Smooth muscle cell (in vitro differentiated cells): ENCODE results near the gene KIF26B. TPM values are rescaled to one million over a fixed set of nuclear protein-coding genes. Genes with fewer than 3 reads are reported as not detected.

ENCODE experiments used
- DNase-seq: peaks from one replicate; lab custom pipeline; 2025; ENCODE audit not compliant: unreplicated experiment; lab: John Stamatoyannopoulos, UW
- H2AFZ ChIP-seq: fragments of 200-600 bp; sonication (generic); 2 replicates; pipeline ENCODE4 v1.6.0; 2016; ENCODE audit warnings: antibody characterized with exemption, low read depth, mild to moderate bottlenecking
- H3F3A ChIP-seq: fragments of 200-600 bp; sonication (generic); 2 replicates; pipeline ENCODE4 v1.6.0; 2017; ENCODE audit warnings: antibody characterized with exemption, low read depth
- H3K27ac ChIP-seq: fragments of 200-600 bp; sonication (generic); 2 replicates; pipeline ENCODE4 v1.5.1; 2016; ENCODE audit warnings: low read depth, mild to moderate bottlenecking
- H3K27me3 ChIP-seq: fragments of 200-600 bp; sonication (generic); 2 replicates; pipeline ENCODE4 v1.6.1; 2016; ENCODE audit warnings: low read depth, mild to moderate bottlenecking
- H3K36me3 ChIP-seq: fragments of 200-600 bp; sonication (generic); 2 replicates; pipeline ENCODE4 v1.5.1; 2016; ENCODE audit warnings: low read depth
- H3K4me1 ChIP-seq: fragments of 200-600 bp; sonication (generic); 2 replicates; pipeline ENCODE4 v1.5.1; 2016; ENCODE audit warnings: low read depth
- H3K4me2 ChIP-seq: fragments of 200-600 bp; sonication (generic); 2 replicates; pipeline ENCODE4 v1.6.0; 2016; ENCODE audit warnings: mild to moderate bottlenecking
- H3K4me3 ChIP-seq: fragments of 200-600 bp; sonication (generic); 2 replicates; pipeline ENCODE4 v1.5.1; 2016; ENCODE audit warnings: mild to moderate bottlenecking
- H3K79me2 ChIP-seq: fragments of 200-600 bp; sonication (generic); 2 replicates; pipeline ENCODE4 v1.6.0; 2016; ENCODE audit warnings: low read depth, mild to moderate bottlenecking
- H3K9ac ChIP-seq: fragments of 200-600 bp; sonication (generic); 2 replicates; pipeline ENCODE4 v1.6.0; 2016; ENCODE audit warnings: low read depth
- H3K9me3 ChIP-seq: fragments of 200-600 bp; sonication (generic); replicated peaks from 2 replicates; pipeline ENCODE4 v1.5.1; 2016; ENCODE audit warnings: low read depth
- H4K20me1 ChIP-seq: fragments of 200-600 bp; sonication (generic); 2 replicates; pipeline ENCODE4 v1.6.0; 2016; ENCODE audit warnings: low read depth
- WGBS: methylation state at CpG from one replicate; pipeline ENCODE4 v1.1.7; 2016; ENCODE audit warnings: low lambda C conversion rate; 5-methylcytosine and 5-hydroxymethylcytosine counted together
- polyA plus RNA-seq: library from polyadenylated mRNA; unstranded; fragments of >200 nt; fragmentation: Nextera tagmentation; extraction: Ambion mirVana; gene quantifications from 2 replicates; pipeline ENCODE4 v1.2.1, GENCODE V29; 2016
- total RNA-seq: library from RNA; depleted of rRNA; stranded (reverse); fragments of >200 nt; gene quantifications from 2 replicates; pipeline ENCODE4 v1.2.3, GENCODE V29; 2014
- TF ChIP-seq, protein P1 (sequence below): fragments of 200-600 bp; sonication (generic); IDR thresholded peaks from 2 replicates; pipeline ENCODE4 v1.5.1; 2017; ENCODE audit warnings: borderline replicate concordance, mild to moderate bottlenecking, antibody characterized with exemption; ENCODE audit not compliant: insufficient read depth, poor library complexity, severe bottlenecking

The KIF26B gene
- total and polyA plus RNA-seq, 2 experiments from 2014 or later = 24.9 to 43.3 TPM

DNA sequence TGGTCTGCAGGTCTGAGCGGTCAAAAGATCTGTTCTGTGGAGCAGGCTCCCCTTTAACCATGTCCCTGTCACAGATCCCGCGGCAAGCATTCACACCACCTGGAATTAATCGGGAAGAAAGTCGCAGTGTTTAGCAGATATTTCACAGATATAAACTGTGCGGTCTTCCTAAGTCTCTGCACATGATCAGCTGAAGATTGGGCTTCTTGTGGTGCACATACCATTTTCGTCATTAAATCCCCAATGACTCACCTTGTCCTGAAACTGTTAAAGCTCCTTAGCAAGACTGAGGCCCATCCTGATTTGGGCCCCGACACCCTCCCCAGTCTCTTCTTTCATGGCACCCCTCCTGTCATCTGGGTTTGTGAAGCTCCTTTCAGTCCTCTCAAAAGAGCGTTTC lies 158.8 kb downstream of the KIF26B start:
- H3K4me1 ChIP-seq = peaks cover 26% of the 10 kb centered on the region
- no peak overlapping the region for H2AFZ ChIP-seq
- H3K36me3 ChIP-seq = no peaks in the 10 kb centered on the region
- H3F3A ChIP-seq = peaks cover 16% of the 10 kb centered on the region
- H3K4me3 ChIP-seq = no peak overlapping the region
- TF ChIP-seq, protein P1, sequence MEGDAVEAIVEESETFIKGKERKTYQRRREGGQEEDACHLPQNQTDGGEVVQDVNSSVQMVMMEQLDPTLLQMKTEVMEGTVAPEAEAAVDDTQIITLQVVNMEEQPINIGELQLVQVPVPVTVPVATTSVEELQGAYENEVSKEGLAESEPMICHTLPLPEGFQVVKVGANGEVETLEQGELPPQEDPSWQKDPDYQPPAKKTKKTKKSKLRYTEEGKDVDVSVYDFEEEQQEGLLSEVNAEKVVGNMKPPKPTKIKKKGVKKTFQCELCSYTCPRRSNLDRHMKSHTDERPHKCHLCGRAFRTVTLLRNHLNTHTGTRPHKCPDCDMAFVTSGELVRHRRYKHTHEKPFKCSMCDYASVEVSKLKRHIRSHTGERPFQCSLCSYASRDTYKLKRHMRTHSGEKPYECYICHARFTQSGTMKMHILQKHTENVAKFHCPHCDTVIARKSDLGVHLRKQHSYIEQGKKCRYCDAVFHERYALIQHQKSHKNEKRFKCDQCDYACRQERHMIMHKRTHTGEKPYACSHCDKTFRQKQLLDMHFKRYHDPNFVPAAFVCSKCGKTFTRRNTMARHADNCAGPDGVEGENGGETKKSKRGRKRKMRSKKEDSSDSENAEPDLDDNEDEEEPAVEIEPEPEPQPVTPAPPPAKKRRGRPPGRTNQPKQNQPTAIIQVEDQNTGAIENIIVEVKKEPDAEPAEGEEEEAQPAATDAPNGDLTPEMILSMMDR = no peak
- H3K27ac ChIP-seq = no peak overlapping the region
- 76% methylated on average over 9 of the region's 9 CpGs for WGBS
- H3K4me2 ChIP-seq = no peak overlapping the region
- no peak overlapping the region for H3K9ac ChIP-seq
- peaks cover 31% of the 10 kb centered on the region for H3K79me2 ChIP-seq
- H4K20me1 ChIP-seq = peaks cover 95% of the 10 kb centered on the region
- no peaks in the 10 kb centered on the region for H3K27me3 ChIP-seq
- H3K9me3 ChIP-seq = no peaks in the 10 kb centered on the region
- DNase-seq = no peak

DNA sequence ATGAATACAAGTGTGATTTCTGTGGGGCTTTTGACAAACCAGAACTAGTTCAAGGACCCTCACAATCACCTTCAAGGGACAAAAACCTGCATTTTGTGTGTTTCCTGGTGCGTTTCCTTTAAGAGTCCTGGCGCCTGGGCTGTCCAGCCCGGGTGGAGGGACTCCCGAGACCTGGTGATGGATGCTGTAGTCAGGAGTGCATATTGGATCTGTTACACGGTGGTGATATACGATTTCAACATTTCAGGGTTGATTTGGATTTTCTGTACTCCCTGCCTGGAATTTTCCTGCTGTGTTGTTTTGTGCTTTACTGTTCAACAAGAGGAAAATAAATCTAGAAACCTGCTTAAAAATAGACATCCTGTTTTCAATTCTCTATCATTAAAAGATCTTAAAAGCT lies 162.0 kb downstream of the KIF26B start:
- 81% methylated on average over 6 of the region's 6 CpGs for WGBS
- TF ChIP-seq, protein P1 = no peak

GRCh38 chr1:245317217-245317616 lies 162.4 kb downstream of the KIF26B start:
- DNase-seq = no peak
- Histone ChIP-seq H3K79me2 (peaks cover 32% of the 10 kb centered on the region), H3K4me1 (peaks cover 14% of the 10 kb centered on the region), H3K36me3 (no peaks in the 10 kb centered on the region), H3K9me3 (no peaks in the 10 kb centered on the region), H3K27ac (peak overlapping the region; percentile 32), H3K27me3 (no peaks in the 10 kb centered on the region), H4K20me1 (peaks cover 96% of the 10 kb centered on the region), H2AFZ (no peak overlapping the region), H3K4me3 (no peak overlapping the region), H3F3A (peaks cover 23% of the 10 kb centered on the region), H3K9ac (no peak overlapping the region), H3K4me2 (peak overlapping the region; percentile 15)
- WGBS = 41% methylated on average over 5 of the region's 5 CpGs
- TF ChIP-seq, protein P1 = no peak

More for the DNA sequence above, 162.0 kb downstream of the KIF26B start:
- Histone ChIP-seq H3K4me3 (no peak overlapping the region), H3K9me3 (no peaks in the 10 kb centered on the region), H3K4me2 (peak overlapping the region; percentile 15), H2AFZ (no peak overlapping the region), H4K20me1 (peaks cover 96% of the 10 kb centered on the region), H3K79me2 (peaks cover 28% of the 10 kb centered on the region), H3K9ac (no peak overlapping the region), H3K4me1 (peaks cover 14% of the 10 kb centered on the region), H3K36me3 (no peaks in the 10 kb centered on the region), H3F3A (peaks cover 23% of the 10 kb centered on the region), H3K27ac (peak overlapping the region; percentile 32), H3K27me3 (no peaks in the 10 kb centered on the region)
- no peak for DNase-seq

DNA sequence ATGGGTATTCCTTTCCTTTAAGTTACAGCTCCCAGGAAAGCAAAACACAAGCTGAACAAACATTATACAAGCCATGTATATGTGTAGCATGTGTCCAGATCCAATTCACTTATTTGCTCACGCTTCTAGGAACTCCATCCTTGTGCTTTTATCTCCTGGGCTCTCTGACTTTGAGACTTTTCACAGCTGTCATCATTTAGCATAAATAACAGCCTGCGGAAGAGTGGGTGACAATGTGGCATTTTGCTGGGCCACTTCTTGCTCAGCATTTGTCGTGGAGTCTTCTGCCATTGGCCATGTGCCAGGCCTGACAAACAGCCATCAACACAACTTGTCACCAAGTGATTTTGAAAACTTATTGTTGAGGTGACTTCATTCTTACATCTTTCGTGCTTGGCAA lies 164.3 kb downstream of the KIF26B start:
- H3K9me3 ChIP-seq = no peaks in the 10 kb centered on the region
- no peak overlapping the region for H3K4me3 ChIP-seq
- no peak overlapping the region for H3K4me2 ChIP-seq
- no peak for DNase-seq
- H3F3A ChIP-seq = peaks cover 23% of the 10 kb centered on the region
- no peak overlapping the region for H2AFZ ChIP-seq
- H3K36me3 ChIP-seq = no peaks in the 10 kb centered on the region
- no peak overlapping the region for H3K27ac ChIP-seq
- H4K20me1 ChIP-seq = peaks cover 95% of the 10 kb centered on the region
- H3K27me3 ChIP-seq = no peaks in the 10 kb centered on the region
- TF ChIP-seq, protein P1 = no peak
- peaks cover 38% of the 10 kb centered on the region for H3K79me2 ChIP-seq
- H3K9ac ChIP-seq = no peak overlapping the region
- H3K4me1 ChIP-seq = peaks cover 14% of the 10 kb centered on the region
- 59% methylated on average over 4 of the region's 4 CpGs for WGBS
